Measurements from ENCODE around the gene CFHR2.

The CFHR2 gene

GRCh38 chr1:197008861-197009260 is 65.3 kb downstream of the CFHR2 start:
- H2AFZ ChIP-seq (ENCODE audit: low read depth, low read length): 0 out of 2 replicates have a peak overlapping the region, but pooled peaks have one; percentile 17
- TF ChIP-seq EZH2phosphoT487 (IDR thresholded peaks at IDR 0.05; ENCODE audit: low read depth): no peak
- TF ChIP-seq CTCF (IDR thresholded peaks at IDR 0.05; ENCODE audit: low read depth, low read length): no peak
- no peaks in the 10 kb centered on the region for H3K27me3 ChIP-seq (ENCODE audit: low read depth, low read length)
- H3K9me3 ChIP-seq (ENCODE audit: insufficient read depth, low read length): peaks cover 5% of the 10 kb centered on the region; the same call in 1 of the 2 replicates
- H3K4me3 ChIP-seq (ENCODE audit: low read length): no peak overlapping the region
- H3K36me3 ChIP-seq (replicated peaks; ENCODE audit: low read depth, low read length): no peaks in the 10 kb centered on the region
- no peak overlapping the region for H3K9ac ChIP-seq (ENCODE audit: low read length)
- no peak overlapping the region for H3K27ac ChIP-seq (ENCODE audit: low read length)
- no peaks in the 10 kb centered on the region for H4K20me1 ChIP-seq (ENCODE audit: insufficient read depth, low read length)
- H3K4me2 ChIP-seq (ENCODE audit: low read length): no peak overlapping the region
- H3K79me2 ChIP-seq (ENCODE audit: low read length): no peaks in the 10 kb centered on the region
- H3K4me1 ChIP-seq (ENCODE audit: low read length): no peaks in the 10 kb centered on the region

Data from OCI-LY3 (cell line).